ENCODE measurements around the gene ZFC3H1.
"Not testable (repeated sequence)": the region's sequence is repeated elsewhere in the genome, so short reads cannot be mapped to it uniquely, and the experiment has no call there.

Gene ZFC3H1, protein sequence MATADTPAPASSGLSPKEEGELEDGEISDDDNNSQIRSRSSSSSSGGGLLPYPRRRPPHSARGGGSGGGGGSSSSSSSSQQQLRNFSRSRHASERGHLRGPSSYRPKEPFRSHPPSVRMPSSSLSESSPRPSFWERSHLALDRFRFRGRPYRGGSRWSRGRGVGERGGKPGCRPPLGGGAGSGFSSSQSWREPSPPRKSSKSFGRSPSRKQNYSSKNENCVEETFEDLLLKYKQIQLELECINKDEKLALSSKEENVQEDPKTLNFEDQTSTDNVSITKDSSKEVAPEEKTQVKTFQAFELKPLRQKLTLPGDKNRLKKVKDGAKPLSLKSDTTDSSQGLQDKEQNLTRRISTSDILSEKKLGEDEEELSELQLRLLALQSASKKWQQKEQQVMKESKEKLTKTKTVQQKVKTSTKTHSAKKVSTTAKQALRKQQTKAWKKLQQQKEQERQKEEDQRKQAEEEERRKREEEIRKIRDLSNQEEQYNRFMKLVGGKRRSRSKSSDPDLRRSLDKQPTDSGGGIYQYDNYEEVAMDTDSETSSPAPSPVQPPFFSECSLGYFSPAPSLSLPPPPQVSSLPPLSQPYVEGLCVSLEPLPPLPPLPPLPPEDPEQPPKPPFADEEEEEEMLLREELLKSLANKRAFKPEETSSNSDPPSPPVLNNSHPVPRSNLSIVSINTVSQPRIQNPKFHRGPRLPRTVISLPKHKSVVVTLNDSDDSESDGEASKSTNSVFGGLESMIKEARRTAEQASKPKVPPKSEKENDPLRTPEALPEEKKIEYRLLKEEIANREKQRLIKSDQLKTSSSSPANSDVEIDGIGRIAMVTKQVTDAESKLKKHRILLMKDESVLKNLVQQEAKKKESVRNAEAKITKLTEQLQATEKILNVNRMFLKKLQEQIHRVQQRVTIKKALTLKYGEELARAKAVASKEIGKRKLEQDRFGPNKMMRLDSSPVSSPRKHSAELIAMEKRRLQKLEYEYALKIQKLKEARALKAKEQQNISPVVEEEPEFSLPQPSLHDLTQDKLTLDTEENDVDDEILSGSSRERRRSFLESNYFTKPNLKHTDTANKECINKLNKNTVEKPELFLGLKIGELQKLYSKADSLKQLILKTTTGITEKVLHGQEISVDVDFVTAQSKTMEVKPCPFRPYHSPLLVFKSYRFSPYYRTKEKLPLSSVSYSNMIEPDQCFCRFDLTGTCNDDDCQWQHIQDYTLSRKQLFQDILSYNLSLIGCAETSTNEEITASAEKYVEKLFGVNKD (N-terminal part only)

GRCh38 chr12:71663561-71664410 lies at the start of gene ZFC3H1, which contains the start of gene THAP2:
Gene ZFC3H1 (minus strand): TSS chr12:71663848. CDS start chr12:71663610, 238 bp downstream.
Gene THAP2 (plus strand): TSS chr12:71664301. CDS start chr12:71664510, 209 bp downstream.
- peak; percentile 99 for FAIRE-seq

DNA sequence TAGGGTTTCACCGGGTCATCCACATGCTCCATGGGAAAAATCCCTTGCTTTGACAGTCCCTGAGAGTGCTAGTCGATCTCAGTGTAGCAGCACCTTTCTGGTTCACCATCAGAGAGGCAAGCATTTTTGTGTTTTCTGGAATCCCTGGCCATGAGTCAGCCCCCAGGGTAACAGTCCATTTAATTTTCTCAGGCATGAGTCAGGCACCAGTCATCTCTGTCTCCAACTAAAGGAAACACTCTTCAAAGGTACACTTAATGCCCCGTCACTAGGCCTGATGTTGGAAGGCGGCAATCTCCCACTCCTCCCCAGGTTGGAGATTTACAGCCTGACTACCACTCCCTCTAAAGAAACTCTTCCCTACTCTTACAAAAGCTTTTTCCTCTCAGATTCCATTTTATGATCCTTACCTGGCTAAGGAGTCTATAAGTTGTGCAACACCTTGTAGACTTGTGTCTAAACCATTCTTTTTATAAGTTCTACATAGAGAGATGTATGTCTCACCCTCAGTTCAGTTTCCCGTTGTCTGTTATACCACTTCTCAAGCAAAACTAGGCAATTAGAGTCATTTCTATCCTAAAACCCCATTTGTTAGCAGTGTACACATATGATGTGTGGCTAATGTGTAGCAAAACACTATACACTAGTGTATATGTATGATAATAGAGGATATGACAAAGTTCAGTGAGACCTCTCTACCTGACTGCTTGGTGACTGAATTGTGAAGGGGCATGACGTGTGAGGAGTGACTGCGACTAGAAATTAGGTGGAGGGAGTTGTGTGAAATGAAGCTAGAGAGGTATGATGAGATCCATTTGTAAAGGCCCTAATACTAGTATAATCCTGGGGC lies 46.9 kb upstream of the ZFC3H1 start:
- FAIRE-seq: no peak

DNA sequence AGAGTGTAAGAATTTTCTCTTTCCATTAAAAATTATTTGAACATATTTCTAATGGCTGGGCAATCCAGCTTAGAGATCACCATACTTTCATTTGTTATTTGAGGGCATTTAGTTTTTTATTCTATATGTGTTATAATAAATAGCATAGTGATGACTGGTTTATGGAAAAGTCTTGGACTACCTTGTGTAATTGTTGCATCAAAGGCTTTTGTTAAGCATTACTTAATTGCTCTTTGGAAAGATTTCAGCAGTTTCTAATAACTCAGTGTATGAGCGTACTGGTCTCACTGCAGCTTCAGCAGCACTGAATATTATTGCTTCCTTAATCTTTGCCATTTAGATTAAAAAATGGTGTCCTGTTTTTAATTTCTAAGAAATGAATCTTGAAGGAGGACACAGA lies 45.0 kb upstream of the ZFC3H1 start:
- FAIRE-seq: no peak

- FAIRE-seq: no peak
Observed at GRCh38 chr12:71704920-71705319, 41.3 kb upstream of the ZFC3H1 start.

DNA sequence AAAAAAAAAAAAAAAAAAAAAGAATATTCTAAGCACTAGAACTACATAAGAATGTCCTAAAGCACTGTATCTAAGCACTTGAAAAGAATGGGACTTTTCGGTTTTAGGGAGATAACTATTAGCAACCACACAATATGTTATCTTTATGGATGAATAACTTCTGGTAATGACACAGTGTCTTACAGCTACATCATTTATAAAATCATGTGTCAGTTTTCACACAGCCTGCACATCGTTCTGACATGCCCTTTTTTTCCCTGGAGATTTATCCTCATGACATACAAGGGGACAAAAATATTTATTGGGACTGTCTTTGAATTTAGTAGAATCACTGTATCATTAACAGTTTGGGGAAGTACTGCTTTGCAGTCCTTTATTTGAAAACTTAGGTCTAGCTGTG lies 39.6 kb upstream of the ZFC3H1 start:
- no peak for FAIRE-seq

GRCh38 chr12:71702590-71702989 lies 38.9 kb upstream of the ZFC3H1 start:
- FAIRE-seq: no peak

DNA sequence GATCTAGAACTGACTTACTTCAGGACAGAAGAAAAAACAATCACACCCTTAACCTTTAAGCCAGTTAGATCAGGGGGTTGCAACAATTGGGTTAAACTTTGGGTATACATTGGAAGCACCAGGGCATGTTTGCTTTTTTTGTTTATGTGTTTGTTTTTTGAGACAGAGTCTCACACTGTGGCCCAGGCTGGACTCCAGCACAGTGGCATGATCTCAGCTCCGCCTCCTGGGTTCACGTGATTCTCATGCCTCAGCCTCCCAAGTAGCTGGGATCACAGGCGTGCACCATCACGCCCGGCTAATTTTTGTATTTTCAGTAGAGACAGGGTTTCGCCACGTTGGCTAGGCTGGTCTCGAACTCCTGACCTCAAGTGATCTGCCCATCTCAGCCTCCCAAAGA lies 38.5 kb upstream of the ZFC3H1 start:
- FAIRE-seq: not testable (repeated sequence)

- no peak for FAIRE-seq
Observed at GRCh38 chr12:71695782-71696181, 32.1 kb upstream of the ZFC3H1 start.

DNA sequence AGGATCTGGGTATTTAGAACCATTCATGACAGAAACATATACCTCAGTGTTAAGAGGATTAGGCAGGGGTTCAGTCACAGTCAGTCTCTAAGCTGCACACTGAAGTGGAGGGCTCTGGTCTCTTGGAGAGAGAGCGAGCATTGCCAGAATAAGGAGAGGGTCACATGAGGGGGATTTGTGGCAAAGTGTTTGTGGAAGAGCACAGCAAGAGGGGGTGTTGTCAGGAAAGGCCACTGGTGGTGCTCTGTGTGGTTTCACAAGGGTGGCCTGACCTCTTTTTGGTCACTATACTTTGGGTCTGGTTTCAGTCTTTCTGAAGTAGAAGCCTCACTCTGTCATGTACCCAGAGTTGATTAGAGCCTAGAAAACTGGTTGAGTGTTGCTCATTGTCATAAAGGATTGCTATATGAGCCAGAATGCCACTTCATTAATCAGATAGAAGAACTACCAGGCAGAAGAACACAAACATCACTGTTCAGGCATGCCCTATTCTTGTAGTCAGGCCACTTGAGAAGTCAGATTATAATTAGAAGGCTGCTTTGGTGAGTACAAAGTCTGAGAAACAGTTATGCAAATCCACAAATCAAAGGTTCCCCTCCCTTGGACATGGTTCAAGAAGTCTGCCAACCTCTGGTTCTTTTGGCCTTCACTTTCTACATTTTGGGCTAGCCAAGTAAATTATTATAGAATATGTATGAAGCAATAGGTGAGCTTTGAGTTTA lies 30.6 kb upstream of the ZFC3H1 start:
- no peak for FAIRE-seq

- FAIRE-seq: not testable (repeated sequence)
Observed at GRCh38 chr12:71693651-71694050, 30.0 kb upstream of the ZFC3H1 start.

- no peak for FAIRE-seq
Observed at GRCh38 chr12:71693126-71693525, 29.5 kb upstream of the ZFC3H1 start.

- no peak for FAIRE-seq
Observed at GRCh38 chr12:71691504-71692129, 28.0 kb upstream of the ZFC3H1 start.

GRCh38 chr12:71688961-71689570 lies 25.4 kb upstream of the ZFC3H1 start:
- FAIRE-seq: no peak

GRCh38 chr12:71687172-71687571 lies 23.5 kb upstream of the ZFC3H1 start:
- not testable (repeated sequence) for FAIRE-seq

DNA sequence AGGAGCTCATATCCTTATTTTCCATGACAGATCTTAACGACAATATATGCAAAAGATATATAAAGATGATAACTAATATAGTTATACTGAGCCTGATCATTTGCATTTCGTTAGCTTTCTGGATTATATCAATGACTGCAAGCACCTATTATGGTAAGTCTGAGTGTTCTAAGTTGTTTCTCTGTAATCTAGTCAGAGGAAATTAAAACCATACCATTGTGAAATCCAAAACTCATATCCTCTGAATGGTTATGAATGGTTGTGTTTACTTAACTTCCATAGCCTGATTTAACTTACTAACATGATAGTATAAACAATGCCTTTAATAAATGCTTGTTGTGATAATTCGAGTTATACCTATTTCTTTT lies 23.0 kb upstream of the ZFC3H1 start:
- peak; percentile 47 for FAIRE-seq

DNA sequence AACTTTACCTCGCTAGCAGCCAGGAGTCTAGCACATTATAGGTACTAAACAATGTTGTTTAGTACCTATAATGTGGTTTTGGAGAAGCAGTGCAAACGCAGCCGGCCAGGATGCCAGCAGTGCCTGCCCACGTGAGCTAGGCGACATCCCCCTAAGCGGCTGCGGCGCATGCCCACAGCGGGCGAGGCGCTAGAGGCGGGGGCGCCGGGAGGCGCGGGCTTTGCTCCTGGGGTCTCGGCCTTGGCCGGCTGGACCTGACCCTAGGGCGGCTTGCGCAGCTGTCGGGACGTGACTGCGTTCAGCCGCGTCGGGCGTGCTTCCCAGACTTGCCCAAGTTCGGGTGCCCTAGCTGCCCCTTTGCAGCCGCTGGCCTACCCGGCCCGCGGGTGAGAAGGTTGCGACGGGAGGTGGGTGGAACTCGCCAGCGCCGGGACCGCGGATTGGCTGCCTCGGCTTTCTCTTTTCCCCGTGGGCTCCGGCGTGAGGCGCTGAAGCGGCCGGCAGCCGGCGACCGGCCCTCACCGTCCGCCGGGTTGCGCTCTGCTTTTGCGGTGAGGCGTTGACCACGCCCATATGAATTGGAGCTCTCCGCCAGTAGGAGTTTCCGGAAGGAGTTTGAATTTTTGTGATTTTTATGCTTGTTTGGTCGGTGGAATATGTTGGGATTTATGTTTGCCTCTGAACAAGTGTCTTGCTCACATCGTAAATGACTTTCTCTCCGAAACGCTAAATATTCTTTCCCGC lies 22.4 kb upstream of the ZFC3H1 start, which contains the start of gene TMEM19:
Gene TMEM19, plus strand, starts transcription at position 169 of the 744 bp plus-strand sequence. CDS start 599 bp downstream, outside the sequence.
- peak; percentile 96 for FAIRE-seq

- FAIRE-seq: no peak
Observed at GRCh38 chr12:71685312-71685906, 21.8 kb upstream of the ZFC3H1 start.

DNA sequence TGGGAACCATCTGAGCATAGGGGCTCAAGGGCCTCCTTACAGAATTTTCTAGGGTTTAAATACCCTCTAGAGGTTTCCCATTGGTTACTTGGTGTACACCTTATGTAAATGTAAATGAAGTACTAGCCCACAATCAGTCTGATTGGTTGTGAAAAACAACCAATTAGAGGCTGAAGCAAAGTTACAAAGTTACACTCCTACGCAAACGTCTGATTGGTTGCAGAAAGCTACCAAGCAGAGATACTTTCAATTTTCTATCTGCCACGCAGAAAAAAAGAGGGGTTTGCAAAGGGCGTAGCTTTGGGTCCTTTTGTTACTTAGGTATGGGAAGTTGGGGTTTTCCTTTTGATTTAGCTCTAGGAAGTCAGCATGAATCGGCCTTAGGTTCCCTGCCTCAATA lies 20.4 kb upstream of the ZFC3H1 start:
- no peak for FAIRE-seq
